GM23338 (cell line): Measurements from ENCODE around the gene ACY1. TPM values are rescaled to one million over a fixed set of nuclear protein-coding genes. Genes with fewer than 3 reads are reported as not detected.

Experiments used
- ATAC-seq: fragments of 200-7000 bp; cut with Tn5 transposase; 3 replicates; pipeline ENCODE4 v1.9.1; 2020
- DNase-seq: peaks from one replicate; pipeline ENCODE4 v3.0.0-alpha.2; 2015; ENCODE audit warnings: low spot score
- H2AFZ ChIP-seq: fragments of 200-600 bp; sonication (generic); 2 replicates; pipeline ENCODE4 v1.8.0; 2016; ENCODE audit warnings: antibody characterized with exemption, mild to moderate bottlenecking, moderate library complexity
- H3F3A ChIP-seq: fragments of 200-600 bp; sonication (generic); replicated peaks from 2 replicates; pipeline ENCODE4 v1.8.0; 2017; ENCODE audit warnings: antibody characterized with exemption, mixed run types, low read depth
- H3K27ac ChIP-seq: fragments of 200-600 bp; sonication (generic); 2 replicates; pipeline ENCODE4 v1.6.1; 2016; ENCODE audit warnings: low read depth
- H3K27me3 ChIP-seq: fragments of 200-600 bp; sonication (generic); 2 replicates; pipeline ENCODE4 v1.8.0; 2016; ENCODE audit warnings: mild to moderate bottlenecking, mixed run types, moderate library complexity; ENCODE audit not compliant: insufficient read depth
- H3K36me3 ChIP-seq: fragments of 200-600 bp; sonication (generic); 2 replicates; pipeline ENCODE4 v1.8.0; 2016; ENCODE audit warnings: mild to moderate bottlenecking; ENCODE audit not compliant: insufficient read depth
- H3K4me1 ChIP-seq: fragments of 200-600 bp; sonication (generic); 2 replicates; pipeline ENCODE4 v1.8.0; 2016; ENCODE audit warnings: mild to moderate bottlenecking, moderate library complexity; ENCODE audit not compliant: insufficient read depth
- H3K4me2 ChIP-seq: fragments of 200-600 bp; sonication (generic); 2 replicates; pipeline ENCODE4 v1.7.1; 2017; ENCODE audit warnings: mixed run types
- H3K4me3 ChIP-seq: fragments of 200-600 bp; sonication (generic); 2 replicates; pipeline ENCODE4 v1.6.1; 2016; ENCODE audit warnings: mixed run types
- H3K79me2 ChIP-seq: fragments of 200-600 bp; sonication (generic); replicated peaks from 2 replicates; pipeline ENCODE4 v1.8.0; 2017; ENCODE audit warnings: mild to moderate bottlenecking; ENCODE audit not compliant: insufficient read depth
- H3K9me2 ChIP-seq: fragments of 200-600 bp; sonication (generic); 2 replicates; pipeline ENCODE4 v1.8.0; 2017; ENCODE audit not compliant: insufficient read depth
- H4K20me1 ChIP-seq: fragments of 200-600 bp; sonication (generic); replicated peaks from 2 replicates; pipeline ENCODE4 v1.8.0; 2017; ENCODE audit warnings: mild to moderate bottlenecking; ENCODE audit not compliant: insufficient read depth
- H3K27ac Mint-ChIP-seq: 2 replicates; pipeline ENCODE4 v1.8.0; 2020; ENCODE audit warnings: inconsistent platforms, mild to moderate bottlenecking, moderate library complexity, mixed read lengths
- H3K27me3 Mint-ChIP-seq: 3 replicates; pipeline ENCODE4 v1.8.0; 2022; ENCODE audit warnings: low read depth, mild to moderate bottlenecking, moderate library complexity, mixed read lengths, inconsistent platforms; ENCODE audit not compliant: insufficient read depth, poor library complexity
- H3K36me3 Mint-ChIP-seq: 3 replicates; pipeline ENCODE4 v1.8.0; 2021; ENCODE audit warnings: low read depth, mild to moderate bottlenecking, inconsistent platforms, moderate library complexity, mixed read lengths
- H3K4me1 Mint-ChIP-seq: 3 replicates; pipeline ENCODE4 v1.8.0; 2020; ENCODE audit warnings: mild to moderate bottlenecking, inconsistent platforms, mixed read lengths
- H3K4me3 Mint-ChIP-seq: 3 replicates; pipeline ENCODE4 v1.8.0; 2021; ENCODE audit warnings: moderate library complexity, mild to moderate bottlenecking, inconsistent platforms, mixed read lengths
- H3K9me3 Mint-ChIP-seq: 3 replicates; pipeline ENCODE4 v1.8.0; 2020; ENCODE audit warnings: moderate library complexity, mild to moderate bottlenecking, inconsistent platforms, mixed read lengths
- CREB1 ChIP-seq: fragments of 250-450 bp; sonication (Bioruptor Pico); IDR thresholded peaks from 2 replicates; pipeline ENCODE4 v1.5.0; 2020; ENCODE audit warnings: low read depth, mild to moderate bottlenecking, moderate library complexity
- CTCF ChIP-seq, 2 experiments: fragments of 200-600 bp in 1 of 2; sonication (generic) in 1 of 2; conservative IDR thresholded peaks; 2 replicates each; pipeline versions ENCODE4 v1.5.1 to v1.6.1; 2016 to 2017; ENCODE audit warnings: antibody characterized with exemption in 2 of 2, low read depth in 2 of 2, mild to moderate bottlenecking in 2 of 2, moderate library complexity in 1 of 2
- EZH2 ChIP-seq: fragments of 200-600 bp; sonication (generic); IDR thresholded peaks from one replicate; pipeline ENCODE4 v1.8.0; 2017; ENCODE audit warnings: antibody characterized with exemption, mild to moderate bottlenecking, low read depth; ENCODE audit not compliant: unreplicated experiment
- EZH2phosphoT487 ChIP-seq: fragments of 200-600 bp; sonication (generic); IDR thresholded peaks from one replicate; pipeline ENCODE4 v1.8.1; 2018; ENCODE audit warnings: antibody characterized with exemption; ENCODE audit not compliant: unreplicated experiment
- JUNB ChIP-seq: IDR thresholded peaks from one replicate; pipeline ENCODE4 v1.6.1; 2016; ENCODE audit warnings: antibody characterized with exemption; ENCODE audit not compliant: unreplicated experiment
- NANOG ChIP-seq: IDR thresholded peaks from 2 replicates; pipeline ENCODE4 v1.6.1; 2016; ENCODE audit warnings: antibody characterized with exemption, borderline replicate concordance
- POLR2AphosphoS5 ChIP-seq: IDR thresholded peaks from 2 replicates; pipeline ENCODE4 v1.6.1; 2016; ENCODE audit warnings: antibody characterized with exemption, low read depth
- STAT1 ChIP-seq: IDR thresholded peaks from one replicate; pipeline ENCODE4 v1.6.1; 2016; ENCODE audit warnings: antibody characterized with exemption; ENCODE audit not compliant: unreplicated experiment
- ZNF114 ChIP-seq: fragments of 250-450 bp; sonication (Bioruptor Pico); IDR thresholded peaks from 2 replicates; pipeline ENCODE4 v1.5.0; 2020; ENCODE audit warnings: mild to moderate bottlenecking, moderate library complexity
- ZNF331 ChIP-seq: fragments of 250-450 bp; sonication (Bioruptor Pico); IDR thresholded peaks from 2 replicates; pipeline ENCODE4 v1.5.0; 2020; ENCODE audit warnings: low read depth, mild to moderate bottlenecking, moderate library complexity
- ZNF462 ChIP-seq: fragments of 250-450 bp; sonication (Bioruptor Pico); IDR thresholded peaks from 2 replicates; pipeline ENCODE4 v1.5.0; 2020; ENCODE audit warnings: mild to moderate bottlenecking, moderate library complexity
- polyA plus RNA-seq: library from polyadenylated mRNA; unstranded; fragments of >200 nt; fragmentation: Nextera tagmentation; extraction: Ambion mirVana; gene quantifications from 2 replicates; pipeline ENCODE4 v1.2.1, GENCODE V29; 2016
- total RNA-seq: library from RNA; depleted of rRNA; stranded (reverse); fragments of >200 nt; shearing (Covaris generic); gene quantifications from 2 replicates; pipeline ENCODE4 v1.2.3, GENCODE V29; 2014
- TF ChIP-seq, protein P1 (sequence below): IDR thresholded peaks from 2 replicates; pipeline ENCODE4 v1.6.1; 2016; ENCODE audit warnings: antibody characterized with exemption
- TF ChIP-seq, protein P2 (sequence below): IDR thresholded peaks from one replicate; pipeline ENCODE4 v1.6.1; 2018; ENCODE audit warnings: antibody characterized with exemption; ENCODE audit not compliant: unreplicated experiment

The ACY1 gene
- total and polyA plus RNA-seq, 2 experiments from 2014 or later = 38.4 to 62.8 TPM

DNA sequence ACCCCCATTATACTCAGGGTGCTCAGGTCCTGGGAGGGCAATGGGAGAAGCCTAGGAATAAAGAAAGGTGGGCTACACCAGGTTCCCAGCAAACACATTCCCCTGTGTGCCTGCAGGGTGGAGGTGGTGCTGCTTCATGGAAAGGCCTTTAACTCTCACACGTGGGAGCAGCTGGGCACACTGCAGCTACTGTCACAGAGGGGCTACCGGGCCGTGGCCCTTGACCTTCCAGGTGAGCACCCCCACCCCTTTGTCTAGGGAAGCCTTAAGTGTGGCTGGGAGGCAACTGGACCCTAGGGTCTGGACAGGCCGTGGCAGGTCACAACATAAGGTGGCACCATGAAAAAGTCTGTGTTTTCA is 5.2 kb upstream of the ACY1 start:
- peaks cover 35% of the 10 kb centered on the region for H3F3A ChIP-seq
- DNase-seq (no peak), ATAC-seq (no peak)
- H3K27ac ChIP-seq = no peak overlapping the region
- H3K4me3 ChIP-seq = no peak overlapping the region
- H3K27me3 Mint-ChIP-seq = peaks cover 40% of the 10 kb centered on the region
- H3K4me1 Mint-ChIP-seq = peaks cover 20% of the 10 kb centered on the region
- peaks cover 28% of the 10 kb centered on the region for H3K4me1 ChIP-seq
- no peak overlapping the region for H3K4me2 ChIP-seq
- no peaks in the 10 kb centered on the region for H3K9me2 ChIP-seq
- H3K9me3 Mint-ChIP-seq = no peaks in the 10 kb centered on the region; the same call in 2 of the 3 replicates
- peaks cover 38% of the 10 kb centered on the region for H3K27me3 ChIP-seq
- H3K4me3 Mint-ChIP-seq = no peak overlapping the region
- no peaks in the 10 kb centered on the region for H3K36me3 Mint-ChIP-seq
- H3K36me3 ChIP-seq = no peaks in the 10 kb centered on the region
- TF ChIP-seq EZH2phosphoT487 (no peak), CREB1 (no peak), POLR2AphosphoS5 (no peak), CTCF (conservative IDR thresholded peaks at IDR 0.05; ENCODE audit: low read depth in 2 of 2) (no peak), ZNF331 (CRISPR knock-in tag) (no peak), STAT1 (no peak), JUNB (no peak), ZNF462 (CRISPR knock-in tag) (no peak), NANOG (no peak), EZH2 (no peak), ZNF114 (CRISPR knock-in tag) (no peak)
- TF ChIP-seq, protein P1, sequence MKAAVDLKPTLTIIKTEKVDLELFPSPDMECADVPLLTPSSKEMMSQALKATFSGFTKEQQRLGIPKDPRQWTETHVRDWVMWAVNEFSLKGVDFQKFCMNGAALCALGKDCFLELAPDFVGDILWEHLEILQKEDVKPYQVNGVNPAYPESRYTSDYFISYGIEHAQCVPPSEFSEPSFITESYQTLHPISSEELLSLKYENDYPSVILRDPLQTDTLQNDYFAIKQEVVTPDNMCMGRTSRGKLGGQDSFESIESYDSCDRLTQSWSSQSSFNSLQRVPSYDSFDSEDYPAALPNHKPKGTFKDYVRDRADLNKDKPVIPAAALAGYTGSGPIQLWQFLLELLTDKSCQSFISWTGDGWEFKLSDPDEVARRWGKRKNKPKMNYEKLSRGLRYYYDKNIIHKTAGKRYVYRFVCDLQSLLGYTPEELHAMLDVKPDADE = no peak
- TF ChIP-seq, protein P2, sequence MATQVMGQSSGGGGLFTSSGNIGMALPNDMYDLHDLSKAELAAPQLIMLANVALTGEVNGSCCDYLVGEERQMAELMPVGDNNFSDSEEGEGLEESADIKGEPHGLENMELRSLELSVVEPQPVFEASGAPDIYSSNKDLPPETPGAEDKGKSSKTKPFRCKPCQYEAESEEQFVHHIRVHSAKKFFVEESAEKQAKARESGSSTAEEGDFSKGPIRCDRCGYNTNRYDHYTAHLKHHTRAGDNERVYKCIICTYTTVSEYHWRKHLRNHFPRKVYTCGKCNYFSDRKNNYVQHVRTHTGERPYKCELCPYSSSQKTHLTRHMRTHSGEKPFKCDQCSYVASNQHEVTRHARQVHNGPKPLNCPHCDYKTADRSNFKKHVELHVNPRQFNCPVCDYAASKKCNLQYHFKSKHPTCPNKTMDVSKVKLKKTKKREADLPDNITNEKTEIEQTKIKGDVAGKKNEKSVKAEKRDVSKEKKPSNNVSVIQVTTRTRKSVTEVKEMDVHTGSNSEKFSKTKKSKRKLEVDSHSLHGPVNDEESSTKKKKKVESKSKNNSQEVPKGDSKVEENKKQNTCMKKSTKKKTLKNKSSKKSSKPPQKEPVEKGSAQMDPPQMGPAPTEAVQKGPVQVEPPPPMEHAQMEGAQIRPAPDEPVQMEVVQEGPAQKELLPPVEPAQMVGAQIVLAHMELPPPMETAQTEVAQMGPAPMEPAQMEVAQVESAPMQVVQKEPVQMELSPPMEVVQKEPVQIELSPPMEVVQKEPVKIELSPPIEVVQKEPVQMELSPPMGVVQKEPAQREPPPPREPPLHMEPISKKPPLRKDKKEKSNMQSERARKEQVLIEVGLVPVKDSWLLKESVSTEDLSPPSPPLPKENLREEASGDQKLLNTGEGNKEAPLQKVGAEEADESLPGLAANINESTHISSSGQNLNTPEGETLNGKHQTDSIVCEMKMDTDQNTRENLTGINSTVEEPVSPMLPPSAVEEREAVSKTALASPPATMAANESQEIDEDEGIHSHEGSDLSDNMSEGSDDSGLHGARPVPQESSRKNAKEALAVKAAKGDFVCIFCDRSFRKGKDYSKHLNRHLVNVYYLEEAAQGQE = no peak
- no peak overlapping the region for H3K27ac Mint-ChIP-seq
- H2AFZ ChIP-seq = no peak overlapping the region
- H4K20me1 ChIP-seq = no peaks in the 10 kb centered on the region
- H3K79me2 ChIP-seq = no peaks in the 10 kb centered on the region
